ENCODE results near the gene RAMAC. TPM values are rescaled to one million over a fixed set of nuclear protein-coding genes. Genes with fewer than 3 reads are reported as not detected.
"Not testable (repeated sequence)": the region's sequence is repeated elsewhere in the genome, so short reads cannot be mapped to it uniquely, and the experiment has no call there.

Gene RAMAC
- total RNA-seq, 1 experiment from 2014 or later: 18.7 TPM

- Histone ChIP-seq H3F3A (ENCODE audit: insufficient read depth, low read depth) (peaks cover 5% of the 10 kb centered on the region; the same call in 1 of the 2 replicates), H3K9me2 (ENCODE audit: insufficient read depth) (no peaks in the 10 kb centered on the region), H3K4me1 (replicated peaks; ENCODE audit: insufficient read depth) (no peaks in the 10 kb centered on the region), H3K36me3 (ENCODE audit: low read depth) (peaks cover 33% of the 10 kb centered on the region; the same call in 1 of the 2 replicates), H2AFZ (no peak overlapping the region), H4K20me1 (ENCODE audit: insufficient read depth) (peaks cover 36% of the 10 kb centered on the region), H3K4me3 (no peak overlapping the region), H3K27ac (no peak overlapping the region), H3K9me3 (ENCODE audit: insufficient read depth, low read depth) (no peaks in the 10 kb centered on the region), H3K27me3 (ENCODE audit: insufficient read depth, low read depth) (no peaks in the 10 kb centered on the region), H3K4me2 (no peak overlapping the region), H3K79me2 (ENCODE audit: low read depth) (peaks cover 36% of the 10 kb centered on the region)
- DNase-seq: no peak
- BruUV-seq (replicated peaks): no TSS peak
- no peak for TF ChIP-seq EZH2 (IDR thresholded peaks at IDR 0.05; ENCODE audit: low read depth)
- TF ChIP-seq CTCF (conservative IDR thresholded peaks at IDR 0.05): no peak
- intact Hi-C loops (cut with micrococcal nuclease; ENCODE audit: unreplicated experiment): no loop called here
- POLR2A ChIA-PET (ENCODE audit: unreplicated experiment): no interaction called here
- CTCF ChIA-PET: no interaction called here
These were observed 44.0 kb downstream of the RAMAC start for GRCh38 chr15:83030021-83030420.

- H3K27me3 ChIP-seq (ENCODE audit: insufficient read depth, low read depth); CTCF ChIA-PET; POLR2A ChIA-PET (ENCODE audit: unreplicated experiment); H3K4me1 ChIP-seq (replicated peaks; ENCODE audit: insufficient read depth); intact Hi-C loops (cut with micrococcal nuclease; ENCODE audit: unreplicated experiment); H3K4me2 ChIP-seq; DNase-seq; H3K9me2 ChIP-seq (ENCODE audit: insufficient read depth); BruUV-seq (replicated peaks); H2AFZ ChIP-seq; H3K4me3 ChIP-seq; H3K9me3 ChIP-seq (ENCODE audit: insufficient read depth, low read depth); H3K27ac ChIP-seq: not testable (repeated sequence)
- Histone ChIP-seq H4K20me1 (ENCODE audit: insufficient read depth) (peaks cover 45% of the 10 kb centered on the region), H3F3A (ENCODE audit: insufficient read depth, low read depth) (peaks cover 10% of the 10 kb centered on the region), H3K79me2 (ENCODE audit: low read depth) (peaks cover 48% of the 10 kb centered on the region), H3K36me3 (ENCODE audit: low read depth) (peaks cover 33% of the 10 kb centered on the region; the same call in 1 of the 2 replicates)
These were observed 45.2 kb downstream of the RAMAC start for GRCh38 chr15:83031234-83031633.

- Histone ChIP-seq H3K4me3 (no peak overlapping the region), H3F3A (ENCODE audit: insufficient read depth, low read depth) (peaks cover 6% of the 10 kb centered on the region; the same call in 1 of the 2 replicates), H3K27ac (no peak overlapping the region), H3K4me2 (no peak overlapping the region), H3K9me3 (ENCODE audit: insufficient read depth, low read depth) (no peaks in the 10 kb centered on the region), H3K79me2 (ENCODE audit: low read depth) (peaks cover 84% of the 10 kb centered on the region), H4K20me1 (ENCODE audit: insufficient read depth) (peaks cover 45% of the 10 kb centered on the region), H3K27me3 (ENCODE audit: insufficient read depth, low read depth) (no peaks in the 10 kb centered on the region), H2AFZ (no peak overlapping the region), H3K36me3 (ENCODE audit: low read depth) (peaks cover 23% of the 10 kb centered on the region), H3K9me2 (ENCODE audit: insufficient read depth) (no peaks in the 10 kb centered on the region), H3K4me1 (replicated peaks; ENCODE audit: insufficient read depth) (no peaks in the 10 kb centered on the region)
- intact Hi-C loops (cut with micrococcal nuclease; ENCODE audit: unreplicated experiment): no loop called here
- BruUV-seq (replicated peaks): no TSS peak
- ChIA-PET POLR2A (ENCODE audit: unreplicated experiment) (no interaction called here), CTCF (no interaction called here)
- TF ChIP-seq CTCF (conservative IDR thresholded peaks at IDR 0.05): no peak
- TF ChIP-seq EZH2 (IDR thresholded peaks at IDR 0.05; ENCODE audit: low read depth): no peak
- DNase-seq: no peak
These were observed 50.2 kb downstream of the RAMAC start for GRCh38 chr15:83036253-83036652.

- ChIA-PET POLR2A (ENCODE audit: unreplicated experiment) (no interaction called here), CTCF (no interaction called here)
- Histone ChIP-seq H3K4me2 (no peak overlapping the region), H3K27ac (no peak overlapping the region), H3K4me3 (no peak overlapping the region), H3K4me1 (replicated peaks; ENCODE audit: insufficient read depth) (no peaks in the 10 kb centered on the region), H3K79me2 (ENCODE audit: low read depth) (peaks cover 77% of the 10 kb centered on the region), H4K20me1 (ENCODE audit: insufficient read depth) (peaks cover 37% of the 10 kb centered on the region), H3K27me3 (ENCODE audit: insufficient read depth, low read depth) (no peaks in the 10 kb centered on the region), H3K9me2 (ENCODE audit: insufficient read depth) (no peaks in the 10 kb centered on the region), H2AFZ (no peak overlapping the region), H3K36me3 (ENCODE audit: low read depth) (peaks cover 27% of the 10 kb centered on the region), H3K9me3 (ENCODE audit: insufficient read depth, low read depth) (no peaks in the 10 kb centered on the region), H3F3A (ENCODE audit: insufficient read depth, low read depth) (peaks cover 6% of the 10 kb centered on the region; the same call in 1 of the 2 replicates)
- BruUV-seq (replicated peaks): no TSS peak
- TF ChIP-seq CTCF (conservative IDR thresholded peaks at IDR 0.05) (no peak), EZH2 (IDR thresholded peaks at IDR 0.05; ENCODE audit: low read depth) (no peak)
- intact Hi-C loops (cut with micrococcal nuclease; ENCODE audit: unreplicated experiment): no loop called here
- no peak for DNase-seq
These were observed 53.2 kb downstream of the RAMAC start for GRCh38 chr15:83039206-83039605.
